Medulla oblongata (tissue), 1 donor: ENCODE measurements around the gene PORCN.
"Not testable (repeated sequence)": the region's sequence is repeated elsewhere in the genome, so short reads cannot be mapped to it uniquely, and the experiment has no call there.

ENCODE experiments used
- DNase-seq: peaks from one replicate; pipeline ENCODE4 v3.0.0-alpha.2; 2015; ENCODE audit errors: extremely low spot score

Gene PORCN

DNA sequence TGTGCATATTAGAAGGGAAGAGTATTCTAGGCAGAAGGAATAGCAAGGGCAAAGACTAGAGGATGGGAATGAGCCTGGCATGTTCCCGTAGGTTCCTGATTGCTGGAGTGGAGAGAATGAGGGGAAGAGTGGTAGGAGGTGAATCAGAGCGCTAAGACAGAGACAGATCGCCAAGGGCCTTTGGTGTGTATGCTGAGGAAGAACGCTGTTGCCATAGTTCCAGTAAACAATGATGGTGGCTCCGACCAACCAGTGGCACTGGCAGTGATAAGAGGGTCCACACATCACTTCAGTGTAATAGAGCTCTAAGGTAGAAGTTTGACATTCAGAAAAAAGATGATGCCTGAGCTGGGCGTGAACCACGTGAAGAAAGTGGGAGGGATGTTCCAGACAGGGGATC lies 31.7 kb downstream of the PORCN start:
- peak; percentile 2 for DNase-seq

GRCh38 chrX:48541140-48541814 lies 32.5 kb downstream of the PORCN start:
- no peak for DNase-seq

- no peak for DNase-seq
Observed at GRCh38 chrX:48548871-48549270, 40.1 kb downstream of the PORCN start.

GRCh38 chrX:48555731-48556325 lies 47.0 kb downstream of the PORCN start:
- not testable (repeated sequence) for DNase-seq

DNA sequence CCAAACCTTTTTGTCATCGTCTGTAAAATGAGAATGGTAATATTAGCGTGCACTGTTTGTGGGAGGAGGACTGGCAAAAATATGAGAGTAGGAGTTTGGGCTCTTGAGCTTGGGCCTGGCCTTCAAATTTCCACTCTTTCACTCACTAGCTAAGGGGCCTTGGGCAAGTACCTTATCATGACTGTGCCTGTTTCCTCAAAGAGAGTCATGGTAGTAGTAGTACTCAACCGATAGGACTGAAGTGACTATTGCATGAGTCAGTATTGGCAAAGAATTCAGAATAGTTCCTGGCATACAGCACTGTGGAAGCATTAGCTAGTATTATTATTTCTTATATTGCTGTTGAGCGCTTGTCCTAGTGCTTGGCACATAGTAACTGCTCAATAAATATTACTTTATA lies 49.5 kb downstream of the PORCN start:
- no peak for DNase-seq

- DNase-seq, result no peak
Observed at GRCh38 chrX:48559636-48560035, 50.8 kb downstream of the PORCN start.

GRCh38 chrX:48560056-48560455 lies 51.3 kb downstream of the PORCN start:
- DNase-seq, result no peak

GRCh38 chrX:48560681-48561080 lies 51.9 kb downstream of the PORCN start:
- no peak for DNase-seq

DNA sequence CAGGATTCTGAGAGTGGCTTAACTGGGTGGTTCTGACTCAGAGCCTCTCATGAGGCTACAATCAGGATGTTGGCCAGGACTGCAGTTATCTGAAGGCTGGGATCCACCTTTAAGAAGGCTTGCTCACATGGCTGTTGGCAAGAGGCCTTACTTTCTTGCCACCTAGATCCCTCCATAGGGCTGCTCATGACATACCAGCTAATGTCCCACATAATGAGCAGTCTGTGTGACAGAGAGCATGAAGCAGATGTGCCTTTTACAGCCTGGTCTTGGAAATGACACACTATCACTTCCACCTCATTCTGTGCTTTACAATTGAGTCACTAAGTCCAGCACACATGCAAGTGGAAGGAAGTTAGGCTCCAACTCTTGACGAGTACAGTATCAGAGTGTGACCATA lies 61.2 kb downstream of the PORCN start:
- DNase-seq, result no peak
